ENCODE data around the gene RIPK4.

The RIPK4 gene

GRCh38 chr21:41768437-41769042 is 1.7 kb upstream of the RIPK4 start:
- DNase-seq (ENCODE audit: low spot score): no peak

- DNase-seq (ENCODE audit: low spot score): no peak
These were observed 969 bp upstream of the RIPK4 start for GRCh38 chr21:41767606-41768436.

GRCh38 chr21:41765973-41766882 is 624 bp downstream of the RIPK4 start:
- no peak for DNase-seq (ENCODE audit: low spot score)

GRCh38 chr21:41765420-41765821 is 1.4 kb downstream of the RIPK4 start:
- no peak for DNase-seq (ENCODE audit: low spot score)

- no peak for DNase-seq (ENCODE audit: low spot score)
These were observed 2.1 kb downstream of the RIPK4 start for GRCh38 chr21:41764558-41765419.

GRCh38 chr21:41763996-41764395 is 2.9 kb downstream of the RIPK4 start:
- no peak for DNase-seq (ENCODE audit: low spot score)

- no peak for DNase-seq (ENCODE audit: low spot score)
These were observed 3.4 kb downstream of the RIPK4 start for GRCh38 chr21:41763398-41763931.

- no peak for DNase-seq (ENCODE audit: low spot score)
These were observed 4.1 kb downstream of the RIPK4 start for GRCh38 chr21:41762753-41763152.

- no peak for DNase-seq (ENCODE audit: low spot score)
These were observed 4.8 kb downstream of the RIPK4 start for GRCh38 chr21:41761934-41762635.

GRCh38 chr21:41761211-41761933 is 5.5 kb downstream of the RIPK4 start:
- DNase-seq (ENCODE audit: low spot score): no peak

- DNase-seq (ENCODE audit: low spot score): no peak
These were observed 6.4 kb downstream of the RIPK4 start for GRCh38 chr21:41760411-41760810.

GRCh38 chr21:41759926-41760325 is 6.9 kb downstream of the RIPK4 start:
- DNase-seq (ENCODE audit: low spot score): no peak

- DNase-seq (ENCODE audit: low spot score): no peak
These were observed 7.5 kb downstream of the RIPK4 start for GRCh38 chr21:41759214-41759840.

- no peak for DNase-seq (ENCODE audit: low spot score)
These were observed 8.3 kb downstream of the RIPK4 start for GRCh38 chr21:41758550-41758949.

GRCh38 chr21:41755934-41756773 is 10.7 kb downstream of the RIPK4 start:
- DNase-seq (ENCODE audit: low spot score): no peak

- DNase-seq (ENCODE audit: low spot score): no peak
These were observed 11.5 kb downstream of the RIPK4 start for GRCh38 chr21:41755258-41755933.

GRCh38 chr21:41754479-41754891 is 12.4 kb downstream of the RIPK4 start:
- DNase-seq (ENCODE audit: low spot score): no peak

Data from kidney capillary endothelial cell (primary cell).